Nucleus accumbens (tissue), 56 donors: Measurements from ENCODE around the gene ALOX5AP.

Source experiments
- DNase-seq, 56 donors: peaks; one replicate each; lab custom pipeline; 2025; lab: John Stamatoyannopoulos, UW

ALOX5AP gene

DNA sequence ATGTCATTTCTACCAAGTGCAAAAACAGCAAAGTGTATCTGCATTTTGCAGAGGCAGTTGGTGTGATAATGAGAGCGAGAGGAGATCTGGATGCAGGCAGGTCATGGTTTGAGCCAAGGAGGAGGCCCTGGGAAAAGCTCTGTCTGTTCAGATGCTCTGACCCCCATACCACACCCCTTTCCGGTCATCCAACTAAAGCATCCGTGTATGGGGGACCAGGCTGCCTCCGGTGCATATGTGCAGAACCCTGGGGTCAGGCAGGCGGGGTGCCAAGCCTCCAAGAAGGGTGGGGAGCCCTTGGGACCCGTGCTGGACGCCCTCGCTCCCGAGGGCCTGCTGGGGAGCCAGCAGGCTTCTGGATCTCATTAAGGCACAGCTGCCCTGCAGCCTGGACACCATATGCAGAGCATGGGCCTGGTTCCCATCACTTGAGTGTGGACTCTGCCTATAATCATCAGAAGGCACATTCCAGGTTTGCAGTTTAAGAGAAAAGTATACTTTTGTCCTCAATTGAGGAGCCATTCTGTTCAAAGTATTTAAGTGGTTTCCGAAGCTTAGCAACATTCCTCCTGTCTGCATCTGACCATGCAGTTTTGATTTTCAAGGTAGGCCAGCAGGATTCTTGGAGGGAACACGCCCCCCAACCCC lies 56.1 kb downstream of the ALOX5AP start:
- DNase-seq: no peak

DNA sequence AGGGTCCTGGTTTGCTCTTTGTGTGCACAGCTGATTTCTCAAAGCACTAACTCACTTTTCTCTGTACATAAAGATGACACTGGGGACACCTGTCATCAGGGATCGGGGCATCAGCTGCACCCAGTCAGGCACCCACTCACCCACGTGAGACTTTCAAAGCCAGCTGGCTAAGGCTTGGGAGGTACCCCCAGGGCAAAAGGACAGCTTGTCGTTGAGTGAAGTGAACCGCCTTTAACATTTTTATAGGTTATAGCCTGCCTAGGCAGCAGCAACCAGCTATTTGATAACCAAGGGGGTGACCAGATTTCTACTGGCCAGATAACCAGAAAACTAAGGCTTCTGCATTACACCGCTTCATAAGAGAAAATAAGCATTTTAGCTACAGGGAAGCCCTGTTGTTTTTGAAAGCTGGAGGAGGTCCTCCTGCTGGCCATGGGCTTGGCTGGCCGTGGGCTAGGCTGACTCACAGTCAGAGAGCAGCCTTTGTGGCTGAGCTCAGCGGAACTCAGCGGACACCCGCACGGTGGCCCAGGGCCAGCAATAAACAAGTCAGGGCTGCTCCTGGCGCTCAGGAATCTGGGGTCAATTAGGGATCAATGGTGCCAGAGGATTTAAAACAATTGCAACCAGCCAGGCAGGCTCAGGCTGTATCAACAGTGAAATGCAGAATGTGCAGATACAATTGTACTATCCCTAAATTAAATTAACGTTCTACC lies 57.1 kb downstream of the ALOX5AP start:
- peak in 42 of 56 donors; percentile 14 to 87 (median 42) for DNase-seq

DNA sequence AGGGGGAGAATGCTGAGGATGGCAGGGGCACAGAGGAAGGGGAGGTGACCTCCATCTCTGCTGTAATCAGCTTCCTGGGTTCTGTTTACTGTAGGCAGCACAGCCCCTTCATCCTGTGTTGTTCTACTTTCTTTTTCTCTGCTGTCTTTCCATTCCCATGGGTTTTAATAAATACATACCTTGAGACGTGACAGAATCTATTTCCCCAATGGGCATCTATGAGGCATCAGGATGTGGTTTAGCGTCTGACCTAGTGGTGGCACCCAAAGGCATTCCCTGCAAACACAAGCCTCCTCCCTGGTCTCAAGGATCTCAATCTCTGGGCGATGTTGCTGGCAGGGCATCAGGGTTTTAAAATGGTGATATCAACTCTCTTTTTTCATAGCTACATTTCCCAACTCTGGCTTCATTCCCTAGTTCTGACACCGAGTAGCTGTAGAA lies 60.8 kb downstream of the ALOX5AP start:
- no peak for DNase-seq

DNA sequence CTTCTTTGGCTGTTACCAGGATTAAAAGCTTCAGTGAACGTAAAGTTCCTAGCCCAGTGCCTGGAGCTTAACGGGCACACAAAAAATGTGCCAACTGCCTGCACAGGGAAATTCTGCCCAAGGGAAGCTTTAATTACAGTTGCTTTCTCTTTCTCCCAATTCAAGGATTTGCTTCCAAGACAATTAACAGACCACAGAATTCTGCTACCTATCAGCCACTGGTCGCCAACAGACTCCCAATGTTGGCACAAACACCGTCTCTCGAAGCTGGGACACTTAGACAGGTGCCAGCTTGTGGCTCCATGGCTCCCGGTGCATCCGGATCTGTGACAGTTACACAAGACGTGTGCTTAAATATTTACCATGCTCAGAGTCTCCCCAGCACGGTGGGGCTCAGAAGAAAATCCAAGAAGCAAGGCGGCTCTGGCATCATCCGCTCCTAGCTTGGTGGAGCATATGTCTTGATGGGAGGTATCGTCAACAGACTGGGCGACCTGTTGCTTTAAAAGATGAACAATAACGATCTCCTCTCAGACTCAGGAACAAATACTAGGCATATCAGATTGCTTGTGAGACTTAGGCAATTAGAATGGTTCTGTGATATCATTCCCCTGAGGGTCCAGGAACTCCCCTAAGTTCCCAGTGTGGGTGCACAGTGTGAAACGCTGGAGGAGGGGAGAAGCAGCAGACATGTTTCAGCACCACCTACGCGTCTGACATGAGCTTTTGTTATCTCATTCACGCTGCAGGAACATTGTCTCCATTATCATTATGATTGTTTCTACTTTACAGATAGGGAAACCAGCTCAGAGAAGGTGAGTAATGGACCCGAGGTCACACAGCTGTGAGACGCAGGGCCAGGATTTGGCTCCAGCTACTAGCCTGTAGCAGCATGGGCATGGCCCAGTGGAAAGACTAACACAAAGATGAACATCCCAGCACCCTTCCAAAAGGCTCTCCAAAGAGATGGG lies 61.6 kb downstream of the ALOX5AP start:
- peak in 5 of 56 donors; percentile 10 to 33 (median 30) for DNase-seq

DNA sequence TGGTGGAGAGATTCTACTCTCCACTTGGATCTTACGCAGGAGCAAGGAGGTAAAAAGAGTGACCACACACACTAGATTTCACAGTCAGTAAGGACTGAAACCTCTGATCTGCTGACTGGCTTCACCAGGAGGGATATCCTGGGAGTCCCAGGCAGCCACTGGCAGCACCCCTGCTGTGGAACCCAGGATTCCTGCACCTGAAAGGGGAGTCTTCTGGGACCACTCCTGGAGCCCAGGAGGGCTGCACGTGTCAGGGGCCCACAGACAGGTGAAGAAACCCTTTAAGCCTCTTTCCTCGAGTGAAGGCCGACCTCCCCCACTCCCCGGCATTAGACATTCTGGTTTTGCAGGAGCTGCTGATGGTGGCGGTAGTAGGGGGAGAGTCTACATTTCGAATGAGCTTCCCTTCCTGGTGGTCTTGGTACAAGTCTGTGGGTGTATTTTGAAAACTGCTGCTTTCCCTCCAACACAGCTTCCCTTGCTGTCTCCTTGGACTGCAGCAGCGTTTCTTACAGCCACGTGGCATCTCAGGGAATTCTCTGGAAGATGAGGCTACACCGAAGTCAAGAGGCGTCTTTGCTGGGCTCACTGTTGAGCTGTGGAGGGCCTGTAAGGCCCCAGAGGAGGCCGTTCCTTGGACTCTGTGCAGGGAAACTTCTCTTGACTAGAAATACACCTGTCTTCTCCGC lies 62.6 kb downstream of the ALOX5AP start:
- no peak for DNase-seq

DNA sequence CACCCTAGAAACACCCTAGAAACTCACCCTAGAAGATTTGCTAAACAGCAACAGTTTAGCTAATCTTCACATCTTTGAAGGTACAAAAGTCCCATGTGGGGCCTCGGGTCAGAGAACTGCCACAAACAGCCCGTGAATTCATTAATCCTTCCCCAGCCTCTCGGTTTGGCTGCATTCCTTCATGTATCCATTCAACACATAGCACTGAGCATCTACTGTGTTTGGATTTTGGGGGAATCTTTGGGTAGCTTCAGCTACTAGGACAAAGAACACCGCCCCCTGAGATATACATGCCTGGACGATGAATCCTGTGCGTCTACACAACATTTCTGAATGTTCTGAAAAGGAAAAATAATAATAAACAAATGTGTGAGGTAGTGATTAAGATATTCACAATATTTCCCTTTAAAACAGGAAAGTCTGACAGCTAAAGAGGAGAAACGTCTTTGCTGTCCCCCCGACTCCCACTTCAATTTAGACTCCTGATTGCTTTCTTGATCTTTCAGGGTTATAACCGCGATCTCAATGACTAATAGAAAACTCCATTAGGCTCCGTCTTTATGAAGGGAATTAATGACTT lies 63.5 kb downstream of the ALOX5AP start:
- no peak for DNase-seq

DNA sequence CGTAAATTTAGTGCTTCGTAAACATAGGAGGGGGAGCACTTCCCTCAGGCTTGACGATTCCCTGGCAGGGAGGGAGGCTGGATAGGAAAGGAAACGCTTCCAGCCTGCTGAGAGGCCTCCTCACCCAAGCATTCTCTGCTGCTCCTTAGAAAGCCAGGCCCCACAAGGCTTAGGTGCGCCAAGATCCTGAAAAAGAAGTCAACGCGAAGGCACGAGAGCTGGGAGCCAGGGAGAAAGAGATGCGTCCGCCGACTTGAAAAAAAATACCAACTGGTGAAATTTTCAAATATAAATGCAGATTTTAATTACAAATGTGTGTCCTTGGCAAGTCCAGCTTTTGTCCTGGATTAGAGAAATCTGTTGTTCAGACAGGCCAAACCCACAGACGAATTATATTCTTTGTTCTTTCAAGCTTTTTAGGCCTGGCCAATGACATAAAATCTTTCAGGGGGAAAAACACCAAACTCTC lies 64.0 kb downstream of the ALOX5AP start:
- no peak for DNase-seq

DNA sequence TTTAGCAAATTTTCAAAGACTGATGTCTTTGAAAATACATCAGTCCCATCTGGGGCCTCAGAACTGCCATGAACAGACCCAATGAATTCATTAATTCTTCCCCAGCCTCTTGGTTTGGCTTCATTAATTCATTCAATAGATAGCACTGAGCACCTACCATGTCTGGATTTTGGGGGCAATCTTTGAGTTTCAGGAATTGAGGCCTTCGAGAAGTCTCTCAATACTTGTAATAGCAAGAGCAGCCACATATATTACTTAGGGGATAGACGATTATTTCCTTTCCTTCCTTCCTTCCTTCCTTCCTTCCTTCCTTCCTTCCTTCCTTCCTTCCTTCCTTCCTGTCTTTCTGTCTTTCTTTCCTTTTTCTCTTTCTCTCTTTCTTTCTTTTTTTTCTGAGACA lies 64.8 kb downstream of the ALOX5AP start:
- no peak for DNase-seq

DNA sequence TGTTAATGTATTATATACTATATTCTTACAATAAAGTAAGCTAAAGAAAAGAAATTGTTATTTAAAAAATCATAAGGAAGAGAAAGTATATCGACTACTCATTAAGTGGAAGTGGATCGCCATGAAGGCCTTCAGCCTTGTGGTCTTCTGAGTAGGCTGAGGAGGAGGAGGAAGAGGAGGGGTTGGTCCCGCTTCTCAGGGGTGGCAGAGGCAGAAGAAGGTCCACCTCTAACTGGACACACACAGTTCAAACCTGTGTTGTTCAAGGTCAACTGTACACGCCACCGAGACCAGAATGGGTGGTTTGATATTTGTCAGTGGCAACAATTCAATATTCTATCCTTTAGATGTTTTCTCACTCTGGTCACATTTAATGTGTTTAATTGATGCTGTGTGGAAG lies 67.2 kb downstream of the ALOX5AP start:
- no peak for DNase-seq

DNA sequence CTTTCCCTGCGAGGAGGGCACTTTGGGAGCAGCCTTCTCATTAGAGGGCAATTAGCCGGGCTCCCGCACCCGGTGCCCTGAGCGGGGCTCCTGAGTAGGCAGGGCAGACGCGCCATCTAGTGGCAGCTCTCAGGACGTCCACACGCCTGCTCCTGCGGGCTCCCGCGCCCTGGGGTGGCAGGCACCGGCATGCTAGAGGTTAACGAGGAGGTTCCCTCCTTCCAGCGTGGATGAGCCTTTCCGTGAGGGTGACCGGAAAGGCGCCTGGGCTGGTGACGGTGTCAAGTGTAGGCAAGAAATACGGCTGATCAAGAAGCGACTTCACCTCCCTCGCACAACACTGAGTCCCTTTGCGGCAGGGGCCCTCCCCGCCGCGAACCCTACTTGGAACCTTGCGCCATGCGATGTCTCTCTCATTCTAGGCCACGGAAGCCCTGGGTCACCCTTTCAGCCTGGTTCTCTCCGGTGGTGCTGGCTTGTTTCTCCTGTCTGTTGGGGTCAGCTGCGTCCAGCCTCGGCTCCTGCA lies 67.7 kb downstream of the ALOX5AP start:
- DNase-seq: peak in 55 of 56 donors; percentile 19 to 92 (median 73)

DNA sequence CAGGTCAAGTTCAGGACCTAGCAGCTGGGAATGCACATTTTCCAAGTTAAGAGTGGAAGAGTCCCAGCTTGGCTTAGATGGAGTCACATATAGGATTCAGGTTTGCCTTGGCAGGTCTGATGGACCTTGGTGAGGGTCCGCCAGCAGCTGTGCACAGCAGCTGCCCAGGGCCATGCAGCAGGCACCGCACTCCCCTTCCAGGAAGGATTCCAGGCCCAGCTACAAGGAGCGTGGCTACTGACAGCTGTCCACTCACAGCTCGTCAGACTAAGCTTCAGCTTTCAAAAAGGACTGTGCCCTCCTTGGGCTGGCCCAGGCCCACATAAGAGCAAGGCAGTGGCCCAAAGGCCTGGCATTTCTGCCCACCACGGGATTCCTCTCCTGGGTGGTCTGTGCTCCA lies 68.4 kb downstream of the ALOX5AP start:
- DNase-seq: no peak

DNA sequence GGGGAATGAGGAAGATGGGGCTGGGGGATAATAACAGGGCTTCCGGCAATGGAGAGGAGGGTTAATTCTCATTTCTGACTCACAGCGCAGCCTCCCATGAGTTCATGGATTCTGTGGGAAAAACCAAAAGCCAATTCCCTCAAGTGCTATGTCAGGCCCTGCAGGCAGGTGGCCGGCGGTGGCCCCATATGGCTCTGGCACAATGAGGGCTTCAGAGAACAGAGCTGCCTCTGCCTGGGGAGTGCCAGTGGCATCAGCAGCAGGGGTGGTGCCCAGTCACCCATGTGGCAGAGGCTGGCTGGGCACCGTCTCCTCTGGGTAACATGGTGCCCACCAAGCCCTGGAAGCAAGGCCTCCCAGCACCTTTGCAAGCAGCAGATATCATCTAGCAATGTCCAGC lies 69.1 kb downstream of the ALOX5AP start:
- peak in 9 of 56 donors; percentile 9 to 49 (median 23) for DNase-seq

DNA sequence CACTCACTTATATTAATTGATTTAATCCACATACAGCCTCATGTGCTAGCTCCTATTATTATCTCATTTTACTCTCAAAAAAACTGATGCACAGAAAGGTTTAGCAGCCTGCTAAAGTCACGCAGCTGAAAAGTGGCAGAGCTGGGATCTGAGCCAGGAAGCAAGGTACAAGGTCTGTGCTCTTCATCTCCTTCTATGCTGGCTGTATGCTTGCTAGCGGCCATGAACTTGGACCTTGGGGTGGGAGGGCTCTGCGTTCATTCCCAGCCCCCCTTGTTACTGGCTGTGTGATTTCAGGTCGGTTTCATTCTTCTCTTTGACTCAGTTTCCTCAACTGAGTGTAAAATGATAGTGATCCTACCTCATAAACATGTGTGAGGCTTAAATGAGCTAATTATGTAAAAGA lies 69.8 kb downstream of the ALOX5AP start:
- DNase-seq: peak in 1 of 56 donors; percentile 10

DNA sequence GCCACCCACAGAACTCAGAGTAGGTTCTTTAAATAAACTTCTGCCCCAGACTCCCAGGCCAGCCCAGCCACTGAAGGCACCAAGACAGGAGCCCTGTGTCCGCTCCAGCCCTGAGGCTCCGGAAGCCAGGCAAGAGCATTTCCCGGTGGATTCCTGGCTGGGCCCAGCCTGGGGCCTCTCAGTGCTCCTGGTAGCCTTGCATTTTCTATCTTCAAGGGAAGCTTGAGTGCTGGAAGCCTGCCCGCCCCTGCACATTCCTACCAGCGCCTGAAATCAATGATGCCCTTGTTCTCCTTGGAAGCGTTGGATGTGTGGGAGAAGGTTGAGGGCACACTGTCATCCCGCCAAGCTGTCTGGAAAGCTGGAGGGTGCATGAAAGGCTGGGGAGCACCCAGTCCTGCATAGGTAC lies 70.3 kb downstream of the ALOX5AP start:
- peak in 45 of 56 donors; percentile 12 to 81 (median 48) for DNase-seq

DNA sequence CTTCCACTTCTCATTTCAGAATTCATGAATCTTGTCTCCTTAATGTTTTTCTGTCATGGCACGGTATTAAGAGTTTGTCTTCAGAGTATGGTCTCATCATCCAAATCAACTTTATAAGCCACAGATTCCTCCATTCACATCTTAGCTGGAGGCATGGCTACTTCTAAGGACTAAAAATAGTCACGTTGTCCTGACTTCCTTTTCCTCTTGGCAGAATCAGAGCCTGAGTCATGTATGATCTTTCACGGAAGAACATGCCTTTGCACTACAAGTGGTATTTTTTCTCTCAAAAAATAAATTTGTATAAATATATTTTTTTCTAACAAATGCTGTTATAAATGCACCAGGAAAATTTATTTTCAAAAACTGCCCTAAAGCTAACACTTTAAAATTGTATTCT lies 71.4 kb downstream of the ALOX5AP start:
- no peak for DNase-seq

DNA sequence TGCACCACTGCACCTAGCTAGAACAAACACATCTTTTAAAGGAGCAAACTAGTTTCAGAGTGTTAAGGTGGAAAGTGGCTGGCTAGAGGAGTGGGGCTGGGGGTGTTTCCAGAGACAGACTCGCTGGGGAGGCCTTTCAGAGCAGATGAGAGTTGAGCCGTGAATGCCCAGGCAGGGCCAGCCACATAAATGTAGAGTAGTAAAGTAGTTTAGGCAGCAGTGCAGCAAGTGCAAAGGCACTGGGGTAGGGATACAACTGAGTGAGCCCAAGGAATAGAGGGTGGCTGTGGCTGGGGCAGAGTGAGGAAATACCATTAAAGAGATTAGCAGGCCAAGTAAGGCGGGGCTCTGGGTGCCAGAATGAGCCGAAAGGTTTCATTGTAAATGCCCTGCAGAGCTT lies 72.0 kb downstream of the ALOX5AP start:
- no peak for DNase-seq

DNA sequence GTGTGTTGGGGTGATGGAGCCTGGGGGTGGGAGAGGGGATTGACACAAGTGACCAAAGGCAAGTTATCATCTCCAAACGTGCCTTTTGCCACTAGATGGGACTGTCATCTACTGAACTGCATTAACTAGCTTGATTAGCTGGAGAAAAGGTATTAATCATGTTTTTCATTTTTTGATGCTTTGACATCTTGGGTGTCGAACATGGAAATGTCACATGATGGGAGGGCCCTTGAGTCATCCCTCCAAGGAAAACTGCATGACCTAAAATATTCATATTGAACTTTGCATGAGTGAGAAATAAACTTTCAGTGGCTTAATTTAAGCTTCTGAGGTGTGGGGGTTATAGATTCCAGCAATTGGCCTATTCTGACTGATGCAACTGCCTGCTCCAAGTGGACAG lies 73.3 kb downstream of the ALOX5AP start:
- peak in 2 of 56 donors; percentile 22 to 46 for DNase-seq

DNA sequence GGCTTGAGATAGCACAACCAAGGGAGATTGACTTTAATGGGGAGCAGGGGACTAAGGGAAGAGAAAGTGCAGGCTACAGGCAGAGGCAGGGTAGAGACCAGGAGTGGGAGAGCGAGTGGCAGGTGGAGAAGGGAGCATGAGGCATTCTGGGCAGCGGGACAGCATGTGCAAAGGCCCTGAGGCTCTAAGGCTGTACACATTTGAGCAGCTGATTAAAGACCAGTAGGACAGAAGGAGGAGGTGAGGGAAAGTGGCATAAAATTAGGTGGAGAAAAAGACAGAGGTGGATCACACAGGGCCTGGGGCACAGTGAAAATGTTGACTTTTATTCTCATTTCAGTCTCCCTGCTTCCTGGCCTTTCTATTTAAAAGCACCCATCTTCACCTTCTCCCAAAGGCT lies 74.4 kb downstream of the ALOX5AP start:
- no peak for DNase-seq

DNA sequence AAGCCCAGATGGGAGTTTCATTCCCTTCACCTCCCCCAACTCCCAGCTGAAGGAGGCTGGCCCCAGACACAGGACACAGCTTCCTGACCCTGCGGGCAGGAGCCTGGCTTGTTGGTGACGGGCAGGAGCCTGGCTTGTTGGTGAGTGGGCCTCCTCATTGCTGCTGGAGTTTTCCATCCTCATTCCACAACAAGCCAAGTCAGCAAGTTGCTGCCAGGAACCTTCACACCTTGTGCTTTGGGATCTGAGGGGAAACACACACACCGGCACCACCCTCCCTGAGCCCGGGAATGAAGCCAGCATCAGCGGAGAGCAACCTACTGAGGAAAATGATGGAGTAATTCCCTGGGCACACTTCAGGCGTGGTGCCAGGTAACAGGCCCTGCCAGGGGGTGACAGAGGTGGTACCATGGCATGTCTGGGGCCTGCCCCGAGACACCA lies 74.9 kb downstream of the ALOX5AP start:
- no peak for DNase-seq

DNA sequence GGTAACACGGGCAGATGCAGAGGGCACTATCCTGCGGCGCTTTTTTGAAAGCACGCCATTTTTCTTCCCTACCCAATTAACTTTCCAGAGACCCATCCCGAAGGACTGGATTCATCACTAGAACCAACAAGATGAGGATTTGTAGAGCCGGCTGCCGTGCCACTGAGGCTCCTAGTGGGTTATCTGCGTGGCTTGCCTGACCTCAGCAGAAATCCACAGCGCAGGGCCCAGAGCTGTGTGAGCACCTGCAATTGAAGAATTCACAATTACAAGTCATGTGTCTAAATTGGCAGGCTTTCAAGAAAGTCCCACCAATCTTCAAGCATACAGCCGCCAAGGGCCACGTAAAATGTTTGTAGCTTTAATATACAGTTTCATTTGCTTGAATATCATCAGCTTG lies 75.5 kb downstream of the ALOX5AP start:
- no peak for DNase-seq
